ENCODE data around the gene USP37. TPM values are rescaled to one million over a fixed set of nuclear protein-coding genes. Genes with fewer than 3 reads are reported as not detected.

Gene USP37
- total and polyA plus RNA-seq, 2 of the 13 experiments (the other 11 are each of a cell fraction or from before 2014, with no cell fraction given) = 6.5 to 30.6 TPM

GRCh38 chr2:218448934-218449333 lies 119.2 kb downstream of the USP37 start (continued):
- TF ChIP-seq NCOA5 (CRISPR knock-in tag; IDR thresholded peaks at IDR 0.05) = no peak
- TF ChIP-seq CREB1 (IDR thresholded peaks at IDR 0.05) = peak; percentile 74
- TF ChIP-seq CREB1 (CRISPR knock-in tag; IDR thresholded peaks at IDR 0.05) = peak; percentile 50
- TF ChIP-seq ZNF224 (CRISPR knock-in tag; IDR thresholded peaks at IDR 0.05) = no peak
- TF ChIP-seq ZBTB20 (CRISPR knock-in tag; IDR thresholded peaks at IDR 0.05; ENCODE audit: borderline replicate concordance, low read depth) = no peak
- TF ChIP-seq ZNF280D (CRISPR knock-in tag; IDR thresholded peaks at IDR 0.05) = no peak
- TF ChIP-seq CTCF (CRISPR knock-in tag; IDR thresholded peaks at IDR 0.05) = no peak
- peak; percentile 45; the same call in 1 of the 2 replicates for TF ChIP-seq LCORL (IDR thresholded peaks at IDR 0.05)
- TF ChIP-seq LCORL (CRISPR knock-in tag; IDR thresholded peaks at IDR 0.05) = peak; percentile 76; the same call in 1 of the 2 replicates
- no peak for TF ChIP-seq PBX3 (CRISPR knock-in tag; IDR thresholded peaks at IDR 0.05; ENCODE audit: borderline replicate concordance)
- no peak for TF ChIP-seq ZNF232 (CRISPR knock-in tag; IDR thresholded peaks at IDR 0.05; ENCODE audit: borderline replicate concordance)
- peak; percentile 43; the same call in 1 of the 2 replicates for TF ChIP-seq ERF (CRISPR knock-in tag; IDR thresholded peaks at IDR 0.05)
- no peak for TF ChIP-seq NR3C1 (CRISPR knock-in tag; IDR thresholded peaks at IDR 0.05)
- no peak for TF ChIP-seq NFE2L1 (CRISPR knock-in tag; IDR thresholded peaks at IDR 0.05; ENCODE audit: borderline replicate concordance)
- TF ChIP-seq STAT5B (CRISPR knock-in tag; IDR thresholded peaks at IDR 0.05) = no peak
- TF ChIP-seq FOXA1 (IDR thresholded peaks at IDR 0.05) = peak; percentile 47; the same call in 1 of the 2 replicates
- peak; percentile 81 for TF ChIP-seq FOXA1 (CRISPR knock-in tag; IDR thresholded peaks at IDR 0.05)
- peak; percentile 79; the same call in 1 of the 2 replicates for TF ChIP-seq AHDC1 (CRISPR knock-in tag; IDR thresholded peaks at IDR 0.05; ENCODE audit: borderline replicate concordance)
- no peak for TF ChIP-seq SMAD9 (CRISPR knock-in tag; IDR thresholded peaks at IDR 0.05)
- TF ChIP-seq SYNCRIP (IDR thresholded peaks at IDR 0.05; ENCODE audit: insufficient read depth, low read depth, low read length) = no peak
- no peak for TF ChIP-seq REL (CRISPR knock-in tag; conservative IDR thresholded peaks at IDR 0.05)

Data from HepG2 (cell line).